Bone marrow (tissue), 2 donors: ENCODE results near the gene APBA3.

Source experiments
- DNase-seq, 2 donors: peaks; one replicate each; lab custom pipeline; 2025; lab: John Stamatoyannopoulos, UW

Gene APBA3

GRCh38 chr19:3720349-3720917 is 41.1 kb downstream of the APBA3 start:
- DNase-seq = no peak

- no peak for DNase-seq
Observed at GRCh38 chr19:3719868-3720267, 41.6 kb downstream of the APBA3 start.

- DNase-seq = no peak
Observed at GRCh38 chr19:3716147-3716668, 45.3 kb downstream of the APBA3 start.

GRCh38 chr19:3712663-3713611 is 48.6 kb downstream of the APBA3 start:
- no peak for DNase-seq

GRCh38 chr19:3710265-3710812 is 51.2 kb downstream of the APBA3 start:
- peak; percentile 50 to 52 for DNase-seq

- DNase-seq = no peak
Observed at GRCh38 chr19:3708207-3708931, 53.1 kb downstream of the APBA3 start, which contains the start of gene TJP3. TSS of gene TJP3 (plus strand) at chr19:3708384. CDS start at chr19:3728433, 20,049 bp downstream.

GRCh38 chr19:3707868-3708206 is 53.7 kb downstream of the APBA3 start:
- DNase-seq = no peak

GRCh38 chr19:3701200-3701599 is 60.3 kb downstream of the APBA3 start:
- DNase-seq = no peak
